HepG2 (cell line): ENCODE results near the gene MIX23. TPM values are rescaled to one million over a fixed set of nuclear protein-coding genes. Genes with fewer than 3 reads are reported as not detected.

Experiments used
- ATAC-seq: fragments of 200-7000 bp; cut with Tn5 transposase; 3 replicates; pipeline ENCODE4 v1.9.1; 2020; ENCODE audit warnings: mild to moderate bottlenecking, moderate library complexity
- BruUV-seq: library from RNA; stranded (reverse); fragments of 400-500 nt; replicated peaks from 2 replicates; lab custom pipeline; 2021; lab: Mats Ljungman, UMichigan
- CTCF ChIA-PET: fragments of 300-600 bp; formaldehyde crosslinking; extraction: SDS; loops from one replicate; lab custom pipeline; 2021; ENCODE audit warnings: low total read pairs, inconsistent platforms, low intra/inter-chr PET ratio; lab: Yijun Ruan, JAX
- POLR2A ChIA-PET: fragments of 350-600 bp; sonication (Branson Sonifier 250); formaldehyde crosslinking; loops from one replicate; lab custom pipeline; 2020; ENCODE audit warnings: antibody characterized with exemption, inconsistent platforms; lab: Yijun Ruan, JAX
- DNase-seq: peaks from one replicate; pipeline ENCODE4 v3.0.0-alpha.2; 2015; ENCODE audit warnings: low spot score
- FAIRE-seq: peaks from 3 replicates; lab custom pipeline; 2011; peaks lifted over from hg19 to GRCh38; lab: Jason Lieb, UNC
- H2AFZ ChIP-seq: one replicate; pipeline ENCODE4 v1.6.1; 2011; ENCODE audit warnings: low read length, inconsistent platforms
- H3K27ac ChIP-seq: fragments of 300-600 bp; 3 replicates; pipeline ENCODE4 v1.8.0; 2011; ENCODE audit warnings: mixed run types, mild to moderate bottlenecking, mixed read lengths, low read length, inconsistent platforms; ENCODE audit not compliant: insufficient read depth; ENCODE audit errors: extremely low read length
- H3K27me3 ChIP-seq, 2 experiments: fragments of 200-600 bp in 1 of 2; 2 replicates in 1 of 2; 3 replicates in 1 of 2; pipeline versions ENCODE4 v1.6.0 to v1.8.0; 2011; ENCODE audit warnings: low read length in 2 of 2, mild to moderate bottlenecking in 2 of 2, moderate library complexity in 2 of 2, inconsistent platforms in 1 of 2; ENCODE audit not compliant: insufficient read depth in 2 of 2, control insufficient read depth in 1 of 2
- H3K36me3 ChIP-seq, 2 experiments: fragments of 200-600 bp in 1 of 2; replicated peaks in 1 of 2; 2 replicates in 1 of 2; 3 replicates in 1 of 2; pipeline versions ENCODE4 v1.5.1 to v1.8.0; 2011; ENCODE audit warnings: low read length in 2 of 2, inconsistent platforms in 1 of 2; ENCODE audit not compliant: insufficient read depth in 2 of 2, control insufficient read depth in 1 of 2
- H3K4me1 ChIP-seq: 2 replicates; pipeline ENCODE4 v1.5.1; 2012; ENCODE audit warnings: low read length, inconsistent platforms; ENCODE audit not compliant: insufficient read depth
- H3K4me2 ChIP-seq: 2 replicates; pipeline ENCODE4 v1.6.0; 2011; ENCODE audit warnings: low read depth, low read length, inconsistent platforms
- H3K4me3 ChIP-seq, 3 experiments: fragments of 200-600 bp in 1 of 3; sonication (generic), shearing (Covaris generic) in 1 of 3; replicated peaks in 1 of 3; 2 replicates each; pipeline ENCODE4 v1.5.1; 2011 to 2016; ENCODE audit warnings: low read length in 3 of 3, inconsistent platforms in 2 of 3, low read depth in 2 of 3, mild to moderate bottlenecking in 2 of 3, control low read depth in 1 of 3, mixed read lengths in 1 of 3; ENCODE audit not compliant: insufficient read depth in 1 of 3
- H3K79me2 ChIP-seq: one replicate; pipeline ENCODE4 v1.6.1; 2011; ENCODE audit warnings: low read length, inconsistent platforms; ENCODE audit not compliant: insufficient read depth
- H3K9ac ChIP-seq: 2 replicates; pipeline ENCODE4 v1.6.0; 2011; ENCODE audit warnings: mild to moderate bottlenecking, low read depth, low read length, inconsistent platforms; ENCODE audit not compliant: insufficient read depth
- H3K9me3 ChIP-seq: 2 replicates; pipeline ENCODE4 v1.5.1; 2012; ENCODE audit warnings: mild to moderate bottlenecking, low read length
- H4K20me1 ChIP-seq: 2 replicates; pipeline ENCODE4 v1.6.0; 2011; ENCODE audit warnings: inconsistent platforms, mild to moderate bottlenecking, low read length, moderate library complexity; ENCODE audit not compliant: insufficient read depth
- CBX1 ChIP-seq: IDR thresholded peaks from one replicate; pipeline ENCODE4 v1.6.1; 2016; ENCODE audit warnings: antibody characterized with exemption, low read depth
- CENPBD1 ChIP-seq: sonication (generic); formaldehyde crosslinking; IDR thresholded peaks from 2 replicates; pipeline ENCODE4 v1.8.0; 2022; ENCODE audit warnings: missing genetic modification reagents, low read depth, mild to moderate bottlenecking, borderline replicate concordance
- GATAD2A ChIP-seq: IDR thresholded peaks from 2 replicates; pipeline ENCODE4 v1.6.1; 2016
- PCBP2 ChIP-seq: fragments of 200-400 bp; formaldehyde crosslinking; optimal IDR thresholded peaks from 2 replicates; pipeline ENCODE3; 2018; ENCODE audit warnings: low read length, low read depth; ENCODE audit not compliant: poor library complexity, severe bottlenecking
- REXO4 ChIP-seq: sonication (generic); formaldehyde crosslinking; IDR thresholded peaks from 2 replicates; pipeline ENCODE4 v1.8.0; 2022; ENCODE audit warnings: missing genetic modification reagents, mild to moderate bottlenecking, borderline replicate concordance
- SALL2 ChIP-seq: sonication (generic); formaldehyde crosslinking; IDR thresholded peaks from 2 replicates; pipeline ENCODE4 v1.8.1; 2023; ENCODE audit warnings: mild to moderate bottlenecking, missing genetic modification reagents, inconsistent platforms
- SMAD1 ChIP-seq: sonication (generic); formaldehyde crosslinking; IDR thresholded peaks from 2 replicates; pipeline ENCODE4 v1.4.0; 2020; ENCODE audit warnings: missing genetic modification reagents, low read depth, mild to moderate bottlenecking, borderline replicate concordance
- SMAD3 ChIP-seq: sonication (generic); formaldehyde crosslinking; IDR thresholded peaks from 2 replicates; pipeline ENCODE4 v1.4.0; 2020; ENCODE audit warnings: missing genetic modification reagents
- ZNF10 ChIP-seq: sonication (generic); formaldehyde crosslinking; IDR thresholded peaks from 2 replicates; pipeline ENCODE4 v1.4.0; 2020; ENCODE audit warnings: mild to moderate bottlenecking, low read depth, missing genetic modification reagents, borderline replicate concordance
- ZNF75D ChIP-seq: sonication (generic); formaldehyde crosslinking; IDR thresholded peaks from 2 replicates; pipeline ENCODE4 v1.8.1; 2023; ENCODE audit warnings: missing genetic modification reagents, mild to moderate bottlenecking, borderline replicate concordance
- ZSCAN9 ChIP-seq: IDR thresholded peaks from 2 replicates; pipeline ENCODE4 v1.6.1; 2016; ENCODE audit warnings: borderline replicate concordance
- WGBS: methylation state at CpG from one replicate; pipeline ENCODE4 v1.1.6; 2017; ENCODE audit warnings: low lambda C conversion rate; 5-methylcytosine and 5-hydroxymethylcytosine counted together
- in situ Hi-C: cut with HindIII; loops from 2 replicates; pipeline ENCODE4 v1.10.0; 2017; ENCODE audit warnings: low pct_unique_long_range_greater_than_20kb; ENCODE audit not compliant: extremely low pct_ligation_motif_present
- intact Hi-C: fragments of 100-400 bp; cut with micrococcal nuclease; formaldehyde crosslinking; loops from one replicate; pipeline ENCODE4 v1.10.0; 2022; ENCODE audit not compliant: unreplicated experiment
- polyA plus RNA-seq, 8 experiments: library from polyadenylated mRNA; depleted of rRNA in 3 of 8; stranded (reverse) in 7 of 8; unstranded in 1 of 8; fragments of >200 nt; fragmentation: Illumina TruSeq in 4 of 8; extraction: Trizol in 4 of 8; gene quantifications; 2 replicates each; pipeline versions ENCODE4 v1.2.1 to v1.2.3, GENCODE V29; 2011 to 2016; ENCODE audit warnings: low read depth in 4 of 8, missing spikeins in 1 of 8, mixed read lengths in 1 of 8; ENCODE audit not compliant: insufficient read depth in 1 of 8
- total RNA-seq, 5 experiments: library from RNA; depleted of rRNA; stranded (reverse); fragments of >200 nt; fragmentation: Illumina TruSeq; extraction: Trizol; gene quantifications; 2 replicates each; pipeline ENCODE4 v1.2.3, GENCODE V29; 2016; ENCODE audit warnings: low read depth in 1 of 5
- TF ChIP-seq, protein P1 (sequence below): sonication (generic); formaldehyde crosslinking; IDR thresholded peaks from 2 replicates; pipeline ENCODE4 v1.9.0; 2021; ENCODE audit warnings: missing genetic modification reagents, mild to moderate bottlenecking, borderline replicate concordance

Gene MIX23
- total and polyA plus RNA-seq, 2 of the 13 experiments (the other 11 are each of a cell fraction or from before 2014, with no cell fraction given) = 20.0 to 152 TPM

DNA sequence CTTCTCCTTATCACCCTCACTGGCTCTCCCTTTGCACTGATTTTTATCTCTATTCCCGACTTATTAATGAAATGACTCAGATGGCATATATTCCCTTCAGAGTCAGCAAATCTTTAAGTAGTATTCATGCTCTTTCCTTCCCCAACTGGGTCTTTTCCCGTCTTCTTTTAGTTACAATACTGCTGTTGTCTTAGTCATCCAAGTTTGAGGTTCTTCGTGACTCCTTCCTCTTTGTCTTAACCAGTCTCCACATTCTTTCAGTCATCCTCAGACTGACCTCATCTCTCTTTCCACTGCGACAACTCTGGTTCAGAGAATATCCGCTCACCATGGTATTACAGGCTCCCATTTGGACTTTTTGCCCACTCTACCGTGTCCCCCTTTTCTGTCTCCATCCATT, 20.5 kb upstream of the MIX23 start (continued):
- no peak for TF ChIP-seq ZSCAN9 (CRISPR knock-in tag)
- TF ChIP-seq, all 625 proteins: peak for 0

DNA sequence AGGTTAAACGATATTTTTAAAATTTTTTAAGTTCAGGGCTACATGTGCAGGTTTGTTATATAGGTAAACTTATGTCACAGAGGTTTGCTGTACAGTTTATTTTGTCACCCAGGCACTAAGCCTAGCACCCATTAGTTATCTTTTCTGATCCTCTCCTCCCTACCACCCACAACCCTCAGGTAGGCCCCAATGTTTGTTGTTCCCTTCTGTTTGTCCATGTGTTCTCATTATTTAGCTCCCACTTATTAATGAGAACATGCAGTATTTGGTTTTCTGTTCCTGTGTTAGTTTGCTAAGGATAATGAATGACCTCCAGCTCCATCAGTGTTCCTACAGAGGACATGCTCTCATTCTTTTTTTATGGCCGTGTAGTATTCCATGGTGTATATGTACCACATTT, 15.9 kb upstream of the MIX23 start:
- intact Hi-C loops = no loop called here

More for the DNA sequence above, 15.9 kb upstream of the MIX23 start:
- in situ Hi-C loops = no loop called here
- ATAC-seq (no peak), DNase-seq (no peak), FAIRE-seq (no peak)
- H3K79me2 ChIP-seq = peaks cover 53% of the 10 kb centered on the region
- H3K36me3 ChIP-seq = peaks cover 0 to 24% of the 10 kb centered on the region in 2 experiments; a peak in 3 of 5 replicates
- H3K9ac ChIP-seq = no peak overlapping the region
- H3K4me1 ChIP-seq = peaks cover 6% of the 10 kb centered on the region
- no TSS peak for BruUV-seq
- H2AFZ ChIP-seq = no peak overlapping the region
- no peaks in the 10 kb centered on the region for H3K27me3 ChIP-seq
- no peak overlapping the region for H3K4me3 ChIP-seq
- H3K9me3 ChIP-seq = no peaks in the 10 kb centered on the region
- POLR2A ChIA-PET = no interaction called here
- TF ChIP-seq, protein P1, sequence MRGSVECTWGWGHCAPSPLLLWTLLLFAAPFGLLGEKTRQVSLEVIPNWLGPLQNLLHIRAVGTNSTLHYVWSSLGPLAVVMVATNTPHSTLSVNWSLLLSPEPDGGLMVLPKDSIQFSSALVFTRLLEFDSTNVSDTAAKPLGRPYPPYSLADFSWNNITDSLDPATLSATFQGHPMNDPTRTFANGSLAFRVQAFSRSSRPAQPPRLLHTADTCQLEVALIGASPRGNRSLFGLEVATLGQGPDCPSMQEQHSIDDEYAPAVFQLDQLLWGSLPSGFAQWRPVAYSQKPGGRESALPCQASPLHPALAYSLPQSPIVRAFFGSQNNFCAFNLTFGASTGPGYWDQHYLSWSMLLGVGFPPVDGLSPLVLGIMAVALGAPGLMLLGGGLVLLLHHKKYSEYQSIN = no peak
- TF ChIP-seq REXO4 (CRISPR knock-in tag) = no peak
- no peak for TF ChIP-seq SALL2 (CRISPR knock-in tag)
- TF ChIP-seq PCBP2 = no peak
- no peak for TF ChIP-seq SMAD1 (CRISPR knock-in tag)
- no peak for TF ChIP-seq CBX1
- TF ChIP-seq SMAD3 (CRISPR knock-in tag) = no peak
- no peak for TF ChIP-seq ZNF75D
- TF ChIP-seq GATAD2A (CRISPR knock-in tag) = no peak
- no peak for TF ChIP-seq ZNF10 (CRISPR knock-in tag)
- no peak for TF ChIP-seq CENPBD1 (CRISPR knock-in tag)
- peaks cover 4% of the 10 kb centered on the region for H4K20me1 ChIP-seq
- H3K4me2 ChIP-seq = no peak overlapping the region
- no peak overlapping the region for H3K27ac ChIP-seq
- CTCF ChIA-PET = no interaction called here
- WGBS = 95% methylated on average over 2 of the region's 2 CpGs
